Measurements from ENCODE around the gene SMPD2.
"Not testable (repeated sequence)": the region's sequence is repeated elsewhere in the genome, so short reads cannot be mapped to it uniquely, and the experiment has no call there.

Gene SMPD2

GRCh38 chr6:109461205-109461604 lies 20.7 kb downstream of the SMPD2 start:
- DNase-seq (ENCODE audit: low spot score): not testable (repeated sequence)

GRCh38 chr6:109461733-109462526 lies 21.4 kb downstream of the SMPD2 start:
- no peak for DNase-seq (ENCODE audit: low spot score)

GRCh38 chr6:109465772-109466171 lies 25.2 kb downstream of the SMPD2 start:
- DNase-seq (ENCODE audit: low spot score): no peak

- DNase-seq (ENCODE audit: low spot score): no peak
Observed at GRCh38 chr6:109466212-109466923, 25.8 kb downstream of the SMPD2 start.

- no peak for DNase-seq (ENCODE audit: low spot score)
Observed at GRCh38 chr6:109467696-109468095, 27.2 kb downstream of the SMPD2 start.

GRCh38 chr6:109469591-109470189 lies 29.2 kb downstream of the SMPD2 start:
- DNase-seq (ENCODE audit: low spot score): no peak

- DNase-seq (ENCODE audit: low spot score): no peak
Observed at GRCh38 chr6:109471105-109471810, 30.7 kb downstream of the SMPD2 start.

GRCh38 chr6:109472132-109472995 lies 31.8 kb downstream of the SMPD2 start:
- DNase-seq (ENCODE audit: low spot score): no peak

GRCh38 chr6:109473120-109473519 lies 32.6 kb downstream of the SMPD2 start:
- no peak for DNase-seq (ENCODE audit: low spot score)

GRCh38 chr6:109474995-109475394 lies 34.5 kb downstream of the SMPD2 start:
- no peak for DNase-seq (ENCODE audit: low spot score)

- no peak for DNase-seq (ENCODE audit: low spot score)
Observed at GRCh38 chr6:109475625-109476024, 35.1 kb downstream of the SMPD2 start.

- no peak for DNase-seq (ENCODE audit: low spot score)
Observed at GRCh38 chr6:109477184-109477583, 36.7 kb downstream of the SMPD2 start.

- DNase-seq (ENCODE audit: low spot score): no peak
Observed at GRCh38 chr6:109477725-109478124, 37.2 kb downstream of the SMPD2 start.

- no peak for DNase-seq (ENCODE audit: low spot score)
Observed at GRCh38 chr6:109478222-109478805, 37.8 kb downstream of the SMPD2 start.

- DNase-seq (ENCODE audit: low spot score): no peak
Observed at GRCh38 chr6:109478841-109479624, 38.5 kb downstream of the SMPD2 start.

- no peak for DNase-seq (ENCODE audit: low spot score)
Observed at GRCh38 chr6:109480993-109481480, 40.5 kb downstream of the SMPD2 start.

GRCh38 chr6:109482905-109483734 lies 42.6 kb downstream of the SMPD2 start, which contains the start of gene ZBTB24:
ZBTB24 (minus strand) TSS chr6:109483219; CDS start chr6:109482026, 1,193 bp downstream.
- peak; percentile 95 for DNase-seq (ENCODE audit: low spot score)

- DNase-seq (ENCODE audit: low spot score): no peak
Observed at GRCh38 chr6:109483735-109484057, 43.2 kb downstream of the SMPD2 start.

- no peak for DNase-seq (ENCODE audit: low spot score)
Observed at GRCh38 chr6:109484122-109484521, 43.6 kb downstream of the SMPD2 start.
